Tibial nerve (tissue), 4 donors: ENCODE measurements around the gene TSHZ3. TPM values are rescaled to one million over a fixed set of nuclear protein-coding genes. Genes with fewer than 3 reads are reported as not detected.

ENCODE experiments used
- DNase-seq, 2 donors: peaks; one replicate each; pipeline ENCODE4 v3.0.0-alpha.2; 2019; ENCODE audit warnings: low spot score in 2 of 2
- H3K27ac ChIP-seq, 4 donors: fragments of 200-600 bp; sonication (generic) in 3 of 4; one replicate each; pipeline ENCODE4 v1.5.1; 2017 to 2019; ENCODE audit warnings: mild to moderate bottlenecking in 1 of 4
- H3K27me3 ChIP-seq, 2 donors: fragments of 200-600 bp; sonication (generic) in 1 of 2; one replicate each; pipeline versions ENCODE4 v1.5.1 to v1.6.0; 2017 to 2019
- H3K36me3 ChIP-seq, 3 donors: fragments of 200-600 bp; sonication (generic); one replicate each; pipeline ENCODE4 v1.5.1; 2018 to 2019
- H3K4me1 ChIP-seq, 4 donors: fragments of 200-600 bp; sonication (generic) in 3 of 4; one replicate each; pipeline ENCODE4 v1.5.1; 2017 to 2019
- H3K4me3 ChIP-seq, 4 donors: fragments of 200-600 bp; sonication (generic) in 3 of 4; one replicate each; pipeline ENCODE4 v1.5.1; 2017 to 2019; ENCODE audit warnings: mild to moderate bottlenecking in 1 of 4, moderate library complexity in 1 of 4
- H3K9me3 ChIP-seq, 4 donors: fragments of 200-600 bp; sonication (generic) in 3 of 4; one replicate each; pipeline ENCODE4 v1.5.1; 2017 to 2019
- EP300 ChIP-seq, 2 donors: sonication (generic); formaldehyde crosslinking; IDR thresholded peaks; one replicate each; pipeline ENCODE4 v1.6.1; 2017; ENCODE audit warnings: antibody characterized with exemption in 2 of 2, mild to moderate bottlenecking in 1 of 2
- POLR2A ChIP-seq, 2 donors: fragments of 450-650 bp; IDR thresholded peaks; one replicate each; pipeline ENCODE4 v1.6.1; 2017; ENCODE audit warnings: antibody characterized with exemption in 2 of 2, mild to moderate bottlenecking in 2 of 2, moderate library complexity in 2 of 2
- WGBS, 2 donors: methylation state at CpG; one replicate each; pipeline ENCODE4 v1.1.5; 2018; 5-methylcytosine and 5-hydroxymethylcytosine counted together
- total RNA-seq, 4 donors: library from RNA; depleted of rRNA; stranded (reverse); fragments of >200 nt; gene quantifications; one replicate each; pipeline ENCODE4 v1.1.0, GENCODE V29; 2016
- TF ChIP-seq, protein P1 (sequence below), 5 experiments: fragments of 200-600 bp in 3 of 5; fragments of 450-650 bp in 2 of 5; sonication (generic) in 3 of 5; IDR thresholded peaks; one replicate each; pipeline ENCODE4 v1.5.1; 2016 to 2019; ENCODE audit warnings: antibody characterized with exemption in 5 of 5, mild to moderate bottlenecking in 3 of 5, moderate library complexity in 2 of 5

TSHZ3 gene
- total RNA-seq, 4 donors from 2014 or later, result 20.4 to 22.4 (median 22.3) TPM

DNA sequence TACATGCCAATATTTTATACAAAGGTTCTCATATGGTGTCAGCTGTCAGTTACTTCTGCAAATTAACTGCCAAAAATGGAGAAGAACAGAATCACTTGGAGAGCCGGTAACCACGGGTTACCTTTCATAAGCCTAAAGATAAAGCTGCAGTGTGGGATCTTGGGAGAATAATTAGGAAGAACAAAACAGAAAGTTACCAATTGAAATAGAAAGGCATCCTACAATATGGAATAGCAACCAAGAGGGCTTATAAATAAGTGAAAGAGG is 74.2 kb downstream of the TSHZ3 start:
- Histone ChIP-seq H3K4me1 (peaks cover 0 to 8% (median 0%) of the 10 kb centered on the region in 4 donors), H3K27me3 (no peaks in the 10 kb centered on the region), H3K9me3 (no peaks in the 10 kb centered on the region), H3K4me3 (no peak overlapping the region), H3K27ac (no peak overlapping the region), H3K36me3 (peaks cover 0 to 41% (median 0%) of the 10 kb centered on the region in 3 donors)
- no peak for DNase-seq
- TF ChIP-seq, protein P1, sequence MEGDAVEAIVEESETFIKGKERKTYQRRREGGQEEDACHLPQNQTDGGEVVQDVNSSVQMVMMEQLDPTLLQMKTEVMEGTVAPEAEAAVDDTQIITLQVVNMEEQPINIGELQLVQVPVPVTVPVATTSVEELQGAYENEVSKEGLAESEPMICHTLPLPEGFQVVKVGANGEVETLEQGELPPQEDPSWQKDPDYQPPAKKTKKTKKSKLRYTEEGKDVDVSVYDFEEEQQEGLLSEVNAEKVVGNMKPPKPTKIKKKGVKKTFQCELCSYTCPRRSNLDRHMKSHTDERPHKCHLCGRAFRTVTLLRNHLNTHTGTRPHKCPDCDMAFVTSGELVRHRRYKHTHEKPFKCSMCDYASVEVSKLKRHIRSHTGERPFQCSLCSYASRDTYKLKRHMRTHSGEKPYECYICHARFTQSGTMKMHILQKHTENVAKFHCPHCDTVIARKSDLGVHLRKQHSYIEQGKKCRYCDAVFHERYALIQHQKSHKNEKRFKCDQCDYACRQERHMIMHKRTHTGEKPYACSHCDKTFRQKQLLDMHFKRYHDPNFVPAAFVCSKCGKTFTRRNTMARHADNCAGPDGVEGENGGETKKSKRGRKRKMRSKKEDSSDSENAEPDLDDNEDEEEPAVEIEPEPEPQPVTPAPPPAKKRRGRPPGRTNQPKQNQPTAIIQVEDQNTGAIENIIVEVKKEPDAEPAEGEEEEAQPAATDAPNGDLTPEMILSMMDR (IDR thresholded peaks at IDR 0.05), result no peak
- TF ChIP-seq POLR2A (IDR thresholded peaks at IDR 0.05), result no peak
- TF ChIP-seq EP300 (IDR thresholded peaks at IDR 0.05), result no peak
- WGBS, 2 donors, result 37 to 70% methylated on average over 2 of the region's 2 CpGs

DNA sequence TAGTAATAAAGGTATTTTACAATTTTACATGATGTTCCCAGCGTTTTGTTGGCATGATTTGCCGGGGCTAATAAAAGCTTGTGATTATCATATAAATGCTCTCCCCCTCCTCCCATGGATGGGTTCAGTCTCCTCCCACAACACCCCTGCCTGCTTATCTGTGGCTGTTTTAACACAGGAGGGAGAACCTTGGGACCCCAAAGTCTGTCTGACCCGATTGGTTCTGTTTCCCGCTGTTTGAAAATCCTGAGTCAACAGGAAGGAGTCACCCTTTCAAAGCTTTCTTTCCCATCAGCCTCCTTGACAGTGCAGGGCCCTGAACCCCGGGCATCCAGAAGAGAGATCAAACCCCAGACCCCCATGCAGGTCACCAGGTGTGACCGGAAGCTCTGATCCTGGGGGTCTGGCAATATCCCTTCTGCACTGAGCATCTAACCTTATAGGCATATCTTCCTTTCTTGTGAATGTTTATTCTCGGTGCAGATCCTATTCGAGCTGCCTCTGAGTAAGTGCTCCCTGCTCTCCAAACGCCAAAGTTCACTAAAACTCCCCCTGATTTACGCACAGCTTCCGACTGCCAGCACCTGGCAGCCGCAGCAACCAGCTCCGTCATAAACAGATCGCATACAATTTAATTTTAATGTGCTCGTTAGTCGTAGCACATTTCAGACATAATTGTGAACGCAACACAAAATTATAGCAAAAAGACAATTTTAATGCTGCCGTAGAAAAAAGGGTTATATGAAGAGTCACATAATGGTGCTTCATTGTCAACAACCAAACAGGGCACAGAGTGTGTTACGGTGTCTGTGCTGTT is 74.8 kb downstream of the TSHZ3 start:
- no peak for DNase-seq
- WGBS, 2 donors, result 59 to 66% methylated on average over 19 of the region's 19 CpGs
- peak overlapping the region in 1 of 4 donors; percentile 26 for H3K27ac ChIP-seq
- H3K27me3 ChIP-seq, result no peaks in the 10 kb centered on the region
- TF ChIP-seq EP300 (IDR thresholded peaks at IDR 0.05) (no peak), POLR2A (IDR thresholded peaks at IDR 0.05) (no peak)
- TF ChIP-seq, protein P1 (IDR thresholded peaks at IDR 0.05), result no peak
- H3K36me3 ChIP-seq, result peaks cover 0 to 39% (median 0%) of the 10 kb centered on the region in 3 donors
- no peak overlapping the region for H3K4me3 ChIP-seq
- H3K9me3 ChIP-seq, result no peaks in the 10 kb centered on the region
- peaks cover 0 to 8% (median 0%) of the 10 kb centered on the region in 4 donors for H3K4me1 ChIP-seq

DNA sequence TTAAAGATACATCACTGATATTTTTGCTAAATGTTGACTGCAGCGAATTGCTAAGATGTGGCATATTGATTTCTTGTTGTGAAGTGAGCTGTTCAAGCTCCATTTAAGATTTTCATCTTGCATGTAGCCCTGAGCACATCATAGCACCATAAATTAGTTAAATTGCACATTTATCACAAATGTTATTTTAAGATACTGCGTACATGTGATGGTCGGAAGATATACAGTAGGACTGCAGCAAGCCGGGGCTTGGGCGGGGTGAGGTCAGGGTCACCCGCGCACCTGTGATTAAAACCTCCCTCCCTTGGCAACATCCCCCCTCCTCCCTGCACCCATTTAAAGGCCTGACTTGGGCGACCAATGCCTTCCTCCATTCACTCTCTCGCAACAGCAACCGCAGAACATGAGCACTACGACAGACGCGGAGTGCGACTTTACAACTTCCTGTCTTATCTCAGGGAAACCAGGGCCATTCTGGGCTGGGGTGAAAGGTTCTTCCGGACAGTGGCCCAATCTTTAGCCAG is 76.6 kb downstream of the TSHZ3 start:
- no peak for DNase-seq
- no peak overlapping the region for H3K4me3 ChIP-seq

DNA sequence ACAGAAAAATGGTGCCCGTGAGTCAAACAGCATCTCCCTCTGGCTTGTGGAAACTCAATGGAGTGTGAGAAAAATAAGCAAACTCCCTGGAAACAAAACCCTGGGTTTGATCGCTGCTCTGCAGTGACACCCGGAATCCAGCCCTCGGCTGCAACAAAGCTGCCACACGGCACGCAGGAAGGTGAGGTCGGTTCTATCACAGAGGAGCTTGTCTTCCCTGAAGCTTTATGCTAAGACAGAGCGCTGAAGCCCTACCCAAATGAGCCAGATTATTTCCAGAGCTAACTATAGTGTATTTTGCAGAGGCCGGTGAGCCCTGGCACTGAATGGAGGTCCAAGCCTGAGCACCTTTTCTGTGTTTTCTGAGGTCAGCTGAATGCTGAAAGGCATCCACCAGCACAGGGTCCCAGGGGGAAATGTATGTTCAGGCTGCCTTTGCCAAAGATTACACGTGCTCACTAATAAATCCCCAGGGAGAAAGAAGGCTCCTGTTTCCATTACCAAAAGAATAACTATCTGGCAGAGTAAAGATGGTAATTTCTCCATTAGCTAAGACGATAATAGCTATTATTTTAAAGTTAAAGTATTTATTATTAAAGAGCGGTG is 77.8 kb downstream of the TSHZ3 start:
- no peak for DNase-seq
- H3K4me3 ChIP-seq, result no peak overlapping the region
- 64 to 70% methylated on average over 12 of the region's 12 CpGs for WGBS, 2 donors

More for the DNA sequence above, 76.6 kb downstream of the TSHZ3 start:
- Histone ChIP-seq H3K4me1 (peaks cover 0 to 8% (median 0%) of the 10 kb centered on the region in 4 donors), H3K36me3 (peaks cover 0 to 21% (median 0%) of the 10 kb centered on the region in 3 donors), H3K27ac (no peak overlapping the region), H3K9me3 (no peaks in the 10 kb centered on the region), H3K27me3 (no peaks in the 10 kb centered on the region)
- 89 to 93% methylated on average over 15 of the region's 15 CpGs for WGBS, 2 donors
- TF ChIP-seq POLR2A (IDR thresholded peaks at IDR 0.05) (no peak), EP300 (IDR thresholded peaks at IDR 0.05) (no peak)
- TF ChIP-seq, protein P1 (IDR thresholded peaks at IDR 0.05), result no peak

More for the DNA sequence above, 77.8 kb downstream of the TSHZ3 start:
- no peaks in the 10 kb centered on the region for H3K27me3 ChIP-seq
- no peaks in the 10 kb centered on the region for H3K9me3 ChIP-seq
- TF ChIP-seq EP300 (IDR thresholded peaks at IDR 0.05) (no peak), POLR2A (IDR thresholded peaks at IDR 0.05) (no peak)
- TF ChIP-seq, protein P1 (IDR thresholded peaks at IDR 0.05), result no peak
- H3K27ac ChIP-seq, result no peak overlapping the region
- H3K36me3 ChIP-seq, result peaks cover 0 to 9% (median 0%) of the 10 kb centered on the region in 3 donors
- H3K4me1 ChIP-seq, result peaks cover 0 to 8% (median 0%) of the 10 kb centered on the region in 4 donors
